ENCODE measurements around the gene PGM5.

DNA sequence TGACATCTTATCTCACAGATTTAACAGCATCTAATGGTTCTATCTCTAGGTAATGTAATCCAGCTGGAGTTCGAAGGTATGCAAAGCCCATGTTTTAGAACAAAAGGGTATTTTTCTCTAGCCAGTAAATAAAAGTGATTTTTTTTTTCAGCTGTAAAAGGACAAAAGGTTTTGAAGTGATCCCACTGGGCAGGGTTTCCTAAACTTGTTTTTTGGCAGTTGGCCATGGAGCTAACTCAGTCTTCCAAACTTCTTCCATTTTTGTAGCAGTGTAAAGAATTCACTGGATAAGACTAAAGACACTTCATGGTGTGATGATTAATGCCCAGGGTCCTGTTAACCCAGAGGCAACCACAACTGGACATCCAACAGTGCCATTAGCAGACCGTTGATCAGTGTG, 120.4 kb downstream of the PGM5 start:
- TF ChIP-seq POLR2A (IDR thresholded peaks at IDR 0.05; ENCODE audit: borderline replicate concordance, extremely low read depth, insufficient read depth, insufficient read length) (no peak), CTCF (IDR thresholded peaks at IDR 0.05 in 2 of 3, conservative IDR thresholded peaks at IDR 0.05 in 1 of 3; ENCODE audit: borderline replicate concordance in 1 of 3, insufficient read depth in 1 of 3, low read depth in 2 of 3, low read length in 2 of 3) (no peak), JUND (IDR thresholded peaks at IDR 0.05) (no peak)
